ENCODE measurements around the gene TMEM201.

Gene TMEM201

DNA sequence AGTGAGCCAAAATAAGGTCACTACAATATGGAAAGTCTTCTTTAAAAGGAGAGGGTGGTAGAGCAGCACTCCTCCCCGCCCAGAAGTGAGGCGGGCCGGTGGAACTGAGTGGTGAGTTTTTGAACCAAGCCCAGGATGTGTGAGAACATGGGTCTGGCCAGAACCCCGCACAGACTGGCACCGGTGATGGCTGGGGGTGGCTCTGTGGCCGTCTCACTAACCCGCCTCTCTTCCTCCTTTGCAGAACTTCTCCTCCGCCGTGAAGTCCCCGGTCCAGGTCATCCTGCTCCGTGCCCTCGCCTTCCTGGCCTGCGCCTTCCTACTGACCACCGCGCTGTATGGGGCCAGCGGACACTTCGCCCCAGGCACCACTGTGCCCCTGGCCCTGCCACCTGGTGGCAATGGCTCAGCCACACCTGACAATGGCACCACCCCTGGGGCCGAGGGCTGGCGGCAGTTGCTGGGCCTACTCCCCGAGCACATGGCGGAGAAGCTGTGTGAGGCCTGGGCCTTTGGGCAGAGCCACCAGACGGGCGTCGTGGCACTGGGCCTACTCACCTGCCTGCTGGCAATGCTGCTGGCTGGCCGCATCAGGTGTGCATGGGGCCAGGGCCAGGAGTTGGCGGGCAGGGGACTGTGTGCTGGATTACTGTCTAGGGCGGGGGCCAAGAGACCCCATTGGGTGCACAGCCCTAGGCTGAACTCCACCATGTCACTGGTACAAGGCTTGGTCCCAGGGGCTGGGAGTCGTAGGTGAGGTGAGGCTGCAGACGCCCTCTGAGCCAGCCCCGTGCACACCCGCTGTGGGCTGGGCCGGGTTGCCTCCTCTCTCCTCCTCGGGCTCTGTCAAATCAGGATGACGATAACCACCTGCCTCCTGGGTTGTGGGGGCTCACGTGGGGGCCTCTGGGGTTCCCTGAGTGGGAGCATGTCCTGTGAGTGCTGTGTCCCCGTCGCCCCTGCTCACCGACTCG is 12.4 kb downstream of the TMEM201 start:
- no peak for DNase-seq (ENCODE audit: low read depth in 2 of 2)

DNA sequence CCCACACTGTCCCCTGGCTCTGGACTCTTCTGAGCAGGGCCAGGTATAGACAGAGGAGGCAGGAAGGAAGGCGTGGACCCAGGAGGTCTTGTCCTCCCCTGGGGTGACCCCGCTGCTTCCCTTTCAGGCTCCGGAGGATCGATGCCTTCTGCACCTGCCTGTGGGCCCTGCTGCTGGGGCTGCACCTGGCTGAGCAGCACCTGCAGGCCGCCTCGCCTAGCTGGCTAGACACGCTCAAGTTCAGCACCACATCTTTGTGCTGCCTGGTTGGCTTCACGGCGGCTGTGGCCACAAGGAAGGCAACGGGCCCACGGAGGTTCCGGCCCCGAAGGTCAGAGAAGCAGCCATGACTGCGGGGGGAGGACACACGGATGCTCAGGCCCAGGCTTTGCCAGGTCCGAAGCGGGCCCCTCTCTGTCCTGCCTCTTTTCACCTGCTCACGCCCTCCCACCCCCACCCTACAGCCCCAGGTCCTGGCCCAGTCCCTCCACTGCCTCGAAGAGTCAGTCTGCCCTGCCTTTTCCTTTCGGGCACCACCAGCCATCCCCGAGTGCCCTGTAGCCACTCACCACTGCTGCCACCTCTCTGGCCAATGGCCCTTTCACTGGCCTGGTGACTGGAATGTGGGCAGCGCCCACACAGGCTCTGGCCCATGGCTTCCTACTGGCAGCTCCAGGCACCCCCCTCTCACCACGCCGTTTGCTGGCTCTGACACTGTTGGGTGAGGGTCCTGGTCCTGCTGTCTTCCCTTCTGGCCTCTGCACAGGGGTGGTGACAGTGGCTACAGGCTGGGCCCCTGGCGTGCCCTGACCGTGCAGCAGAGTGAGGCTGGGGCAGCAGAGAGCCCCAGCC is 13.5 kb downstream of the TMEM201 start:
- DNase-seq (ENCODE audit: low read depth in 2 of 2), result no peak

DNA sequence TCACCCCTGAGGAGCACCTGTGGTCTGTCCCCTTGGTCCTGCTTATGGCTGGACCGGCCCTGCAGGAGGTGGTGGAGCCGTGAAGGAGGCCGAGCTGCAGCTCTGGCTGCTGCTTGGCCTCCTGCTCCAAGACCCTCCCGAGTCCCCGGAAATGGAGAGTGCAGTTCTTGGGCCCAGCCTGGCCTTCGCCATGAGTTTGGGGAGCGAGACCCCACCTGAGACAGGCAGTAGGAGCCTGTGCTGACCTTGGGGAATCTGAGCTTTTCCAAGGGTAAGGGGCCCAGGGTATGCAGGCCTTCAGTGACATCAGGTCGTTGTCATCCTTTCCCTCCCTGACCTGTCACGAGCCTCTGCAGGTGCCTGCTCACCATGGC is 14.1 kb downstream of the TMEM201 start:
- no peak for DNase-seq (ENCODE audit: low read depth in 2 of 2)

DNA sequence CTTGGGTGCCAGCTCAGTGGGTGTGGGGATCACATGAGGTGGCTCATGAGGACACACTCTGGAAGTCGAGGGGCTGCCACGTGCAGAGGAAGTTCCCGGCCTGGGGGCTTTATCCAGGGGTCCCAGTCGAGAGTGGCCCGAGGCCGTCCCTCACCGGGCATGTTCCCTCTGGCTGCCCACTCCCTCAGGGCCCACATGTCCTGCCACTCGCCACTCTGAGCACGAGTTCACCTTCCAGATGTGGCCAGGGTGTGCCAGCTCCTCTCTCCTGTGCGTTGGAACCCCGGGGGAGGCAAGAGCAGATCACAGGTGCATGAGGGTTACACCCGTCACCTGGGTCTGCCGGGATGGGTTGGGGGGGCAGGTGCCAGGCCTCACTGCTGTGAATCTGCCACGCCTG is 14.6 kb downstream of the TMEM201 start:
- no peak for DNase-seq (ENCODE audit: low read depth in 2 of 2)

DNA sequence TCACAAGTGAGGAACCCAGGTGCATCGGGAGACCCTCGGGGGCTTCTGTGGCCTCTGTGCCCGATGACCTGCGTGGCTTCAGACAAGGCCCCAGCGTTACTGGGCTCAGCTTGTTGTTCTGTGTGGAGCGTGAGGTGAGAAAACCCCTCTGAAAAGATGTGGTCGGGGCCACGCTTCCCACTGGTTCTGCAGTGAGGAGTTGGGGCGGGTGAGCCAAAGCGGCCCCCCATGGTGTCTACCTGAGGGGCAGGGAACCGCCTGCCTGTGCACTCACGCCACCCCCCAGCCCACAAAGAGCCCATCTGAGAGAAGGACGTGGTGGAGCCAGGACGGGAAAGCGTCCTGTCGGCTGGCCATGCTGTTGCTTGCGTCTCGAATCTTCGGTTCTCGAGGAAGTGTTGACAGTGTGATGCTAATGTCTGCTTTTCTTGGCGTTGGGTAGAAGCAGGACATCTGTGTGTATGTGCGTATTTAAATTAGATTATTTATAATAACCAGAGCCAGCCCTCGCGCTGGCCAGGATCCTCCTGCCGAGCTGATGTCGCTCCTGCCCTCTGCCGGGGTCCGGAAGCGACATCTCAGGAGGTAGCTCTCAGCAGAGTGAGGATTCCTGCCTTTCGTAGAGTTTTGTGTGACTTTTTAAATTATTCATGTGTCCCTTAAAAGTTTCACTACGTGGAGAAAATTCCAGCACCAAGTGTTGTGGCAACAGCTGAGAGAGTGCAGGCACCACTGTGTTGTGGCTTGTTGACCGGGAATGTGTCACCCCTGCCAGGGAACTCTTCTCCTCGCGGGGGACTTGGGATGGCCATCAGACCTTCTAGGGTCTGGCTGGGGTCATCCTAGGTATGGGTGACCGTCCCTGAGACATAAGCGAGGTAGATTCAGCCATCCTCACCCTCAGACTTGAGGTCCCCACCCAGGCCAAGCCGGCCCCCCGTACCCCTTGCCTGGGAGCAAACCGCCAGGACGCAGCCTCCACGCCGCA is 15.3 kb downstream of the TMEM201 start:
- no peak for DNase-seq (ENCODE audit: low read depth in 2 of 2)

DNA sequence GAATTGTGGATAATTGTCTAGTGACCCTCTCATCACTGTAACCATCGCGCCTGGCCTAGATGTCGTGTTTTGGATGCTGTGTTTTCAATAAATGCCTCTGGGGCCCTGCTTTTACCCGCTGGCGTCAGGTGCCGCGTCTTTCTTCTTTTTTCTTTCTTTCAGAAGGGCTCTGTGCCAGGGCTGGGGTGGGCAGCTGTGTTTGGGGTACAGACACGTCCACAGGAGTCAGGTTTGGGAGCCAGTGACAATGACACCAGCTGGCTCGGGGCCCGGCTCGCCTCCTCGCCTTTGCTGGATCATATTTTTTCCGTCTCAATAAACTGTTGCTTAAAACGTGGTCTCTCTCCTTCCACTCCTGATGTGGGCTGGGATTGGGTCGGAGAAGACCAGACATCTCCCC is 16.1 kb downstream of the TMEM201 start:
- DNase-seq (ENCODE audit: low read depth in 2 of 2), result no peak

DNA sequence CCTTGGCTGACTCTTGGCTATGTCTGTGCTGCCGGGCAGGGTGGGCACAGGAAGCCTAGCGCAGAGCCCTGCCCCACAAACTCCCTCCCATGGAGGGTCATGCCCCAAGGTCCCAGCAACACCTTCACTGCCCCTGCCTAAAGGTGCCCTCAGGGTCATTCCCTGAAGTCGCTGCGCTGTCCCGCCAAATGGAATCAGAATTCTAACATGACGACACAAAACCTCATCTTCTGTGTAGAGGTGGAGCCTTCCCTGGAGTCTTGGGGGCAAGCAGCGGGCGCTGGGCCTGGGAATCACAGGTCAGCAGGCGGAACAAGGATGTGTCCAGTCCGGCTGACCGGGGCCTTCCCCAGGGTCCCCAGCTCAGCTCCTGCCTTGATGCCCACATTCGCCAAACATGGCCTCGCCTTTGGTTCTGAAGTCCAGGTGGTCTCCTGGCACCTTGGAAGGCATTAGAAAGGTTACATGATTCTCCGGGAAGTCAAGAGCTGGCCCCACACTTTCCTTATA is 17.3 kb downstream of the TMEM201 start:
- no peak for DNase-seq (ENCODE audit: low read depth in 2 of 2)

DNA sequence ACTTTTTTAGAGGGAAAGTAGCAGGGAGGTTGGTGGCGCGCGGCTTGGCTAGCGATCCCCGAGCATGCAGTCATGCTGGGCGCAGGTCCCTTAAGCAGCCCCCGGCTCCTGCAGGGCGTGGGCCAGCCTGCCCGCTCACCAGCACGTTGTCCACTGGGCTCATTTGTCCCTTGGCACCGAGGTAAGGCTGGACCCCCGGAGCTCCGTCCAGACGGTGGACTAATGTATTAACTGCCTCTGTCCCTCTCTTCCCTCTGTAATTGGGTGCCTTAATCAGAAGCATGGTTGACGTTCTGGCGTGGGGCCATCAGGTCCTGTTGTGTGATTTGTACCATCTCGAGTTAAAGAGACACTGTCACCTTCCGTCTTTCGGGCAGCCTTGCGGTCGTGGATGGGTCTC is 17.7 kb downstream of the TMEM201 start:
- DNase-seq (ENCODE audit: low read depth in 2 of 2), result no peak

DNA sequence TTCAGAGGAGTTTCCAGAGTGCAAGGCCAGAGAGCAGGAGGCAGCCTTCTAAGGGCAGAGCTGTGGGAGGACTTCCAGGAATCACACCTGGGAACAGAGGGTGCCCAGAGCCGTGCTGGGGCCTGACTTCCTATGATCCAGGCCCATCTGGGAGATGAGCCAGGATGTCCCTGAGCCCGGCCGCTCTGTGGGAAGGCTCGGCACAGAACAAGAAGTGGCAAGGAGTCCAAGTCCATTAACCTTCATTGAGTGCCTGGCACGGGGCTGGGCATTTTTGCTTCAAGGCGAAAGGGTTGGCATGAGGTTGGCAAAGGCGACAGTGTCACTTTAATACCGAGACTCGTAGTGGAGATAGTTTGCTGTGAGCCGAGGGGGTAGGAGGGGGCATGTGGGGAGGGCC is 18.2 kb downstream of the TMEM201 start:
- DNase-seq (ENCODE audit: low read depth in 2 of 2), result no peak

DNA sequence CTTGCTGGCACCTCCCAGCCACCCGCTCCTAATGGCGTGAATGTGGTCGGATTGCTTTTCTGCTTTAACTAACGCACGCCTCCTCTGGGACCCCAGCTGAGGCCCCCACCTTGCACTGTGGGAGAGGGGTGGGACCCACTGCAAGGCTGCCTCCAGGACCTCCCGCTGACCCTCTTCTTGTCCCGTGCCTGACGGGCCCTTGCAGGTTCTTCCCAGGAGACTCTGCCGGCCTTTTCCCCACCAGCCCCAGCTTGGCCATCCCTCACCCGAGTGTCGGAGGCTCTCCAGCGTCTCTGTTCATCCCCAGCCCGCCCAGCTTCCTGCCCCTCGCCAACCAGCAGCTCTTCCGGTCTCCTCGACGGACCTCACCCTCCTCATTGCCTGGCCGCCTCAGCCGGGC is 18.6 kb downstream of the TMEM201 start:
- no peak for DNase-seq (ENCODE audit: low read depth in 2 of 2)

DNA sequence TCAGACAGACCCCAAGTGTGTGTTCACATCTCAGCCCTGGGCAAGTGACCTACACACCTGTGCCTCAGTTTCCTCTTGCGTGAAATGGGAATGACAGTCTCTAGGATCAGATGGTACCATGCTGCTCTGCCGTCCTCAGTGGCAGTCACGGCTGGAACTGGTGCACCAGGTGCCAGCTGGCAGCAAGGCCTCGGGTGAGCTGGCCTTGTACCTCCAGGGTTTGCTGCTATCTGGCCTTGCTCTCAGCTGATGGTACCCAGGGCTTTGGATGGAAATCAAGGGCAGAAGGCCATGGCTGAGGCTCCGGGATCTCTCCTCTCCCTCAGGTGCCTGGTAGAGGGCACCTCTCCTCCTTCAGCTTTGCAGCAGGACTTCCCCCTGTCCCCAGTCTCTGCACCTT is 21.3 kb downstream of the TMEM201 start:
- no peak for DNase-seq (ENCODE audit: low read depth in 2 of 2)

DNA sequence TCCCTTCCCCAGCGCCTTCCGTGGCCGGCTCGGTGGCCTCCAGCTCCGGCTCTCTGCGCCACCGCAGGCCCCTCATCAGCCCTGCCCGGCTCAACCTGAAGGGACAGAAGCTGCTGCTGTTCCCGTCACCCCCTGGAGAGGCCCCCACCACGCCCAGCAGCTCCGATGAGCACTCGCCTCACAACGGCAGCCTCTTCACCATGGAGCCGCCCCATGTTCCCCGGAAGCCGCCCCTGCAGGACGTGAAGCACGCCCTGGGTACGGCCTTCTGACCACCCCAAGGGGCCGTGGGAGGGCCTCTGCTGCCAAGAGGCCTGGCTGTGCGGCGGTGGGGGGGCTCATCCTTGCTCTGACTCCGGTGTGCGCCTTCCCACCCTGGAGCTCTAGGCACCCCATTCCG is 21.8 kb downstream of the TMEM201 start:
- DNase-seq (ENCODE audit: low read depth in 2 of 2), result no peak

DNA sequence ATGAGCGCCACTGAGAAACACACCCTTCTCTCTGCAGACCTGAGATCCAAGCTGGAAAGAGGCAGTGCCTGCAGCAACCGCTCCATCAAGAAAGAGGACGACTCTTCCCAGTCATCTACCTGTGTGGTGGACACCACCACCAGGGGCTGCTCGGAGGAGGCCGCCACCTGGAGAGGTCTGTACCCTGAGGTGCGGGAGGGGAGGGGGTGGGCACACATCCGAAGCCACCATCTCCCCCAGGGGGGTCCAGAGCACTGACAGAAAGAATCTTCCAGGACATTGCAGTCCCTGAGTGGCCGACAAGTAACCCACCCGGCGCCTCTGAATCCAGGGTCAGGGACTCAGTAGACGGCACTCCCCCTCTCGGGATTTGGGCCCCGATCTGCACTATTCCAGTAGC is 23.0 kb downstream of the TMEM201 start:
- no peak for DNase-seq (ENCODE audit: low read depth in 2 of 2)

DNA sequence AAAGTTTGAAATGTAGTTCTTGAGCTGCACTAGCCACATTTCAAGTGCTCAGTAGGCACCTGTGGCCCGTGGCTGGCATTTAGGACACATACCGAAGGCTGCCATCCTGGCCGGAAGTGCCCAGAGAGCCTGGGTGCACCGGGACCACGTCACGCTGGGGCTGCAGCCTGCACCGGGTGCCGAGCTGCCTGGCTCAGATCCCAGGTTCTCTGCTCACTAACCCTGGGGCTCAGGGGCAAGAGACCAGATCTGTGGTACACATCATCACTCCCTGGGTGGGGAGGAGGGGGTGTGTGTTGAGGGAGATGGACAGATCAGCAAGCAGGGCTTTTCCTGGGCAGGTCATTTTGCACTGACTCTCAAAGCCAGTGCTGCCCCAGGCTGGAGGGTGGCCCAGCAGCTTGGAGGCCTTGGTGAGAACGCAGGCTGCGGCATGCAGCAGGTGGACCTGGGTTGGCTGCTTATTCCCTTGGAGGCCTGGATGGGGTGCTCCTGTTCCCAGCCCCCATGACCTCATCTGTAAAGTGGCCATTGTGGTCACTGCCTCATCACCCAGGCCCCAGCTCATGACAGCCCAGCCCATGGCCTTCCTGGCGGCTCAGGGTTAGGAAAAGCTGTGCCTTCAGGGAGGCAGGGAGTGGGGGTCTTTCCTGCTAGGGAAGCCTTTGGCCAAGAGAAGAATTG is 23.6 kb downstream of the TMEM201 start:
- no peak for DNase-seq (ENCODE audit: low read depth in 2 of 2)

DNA sequence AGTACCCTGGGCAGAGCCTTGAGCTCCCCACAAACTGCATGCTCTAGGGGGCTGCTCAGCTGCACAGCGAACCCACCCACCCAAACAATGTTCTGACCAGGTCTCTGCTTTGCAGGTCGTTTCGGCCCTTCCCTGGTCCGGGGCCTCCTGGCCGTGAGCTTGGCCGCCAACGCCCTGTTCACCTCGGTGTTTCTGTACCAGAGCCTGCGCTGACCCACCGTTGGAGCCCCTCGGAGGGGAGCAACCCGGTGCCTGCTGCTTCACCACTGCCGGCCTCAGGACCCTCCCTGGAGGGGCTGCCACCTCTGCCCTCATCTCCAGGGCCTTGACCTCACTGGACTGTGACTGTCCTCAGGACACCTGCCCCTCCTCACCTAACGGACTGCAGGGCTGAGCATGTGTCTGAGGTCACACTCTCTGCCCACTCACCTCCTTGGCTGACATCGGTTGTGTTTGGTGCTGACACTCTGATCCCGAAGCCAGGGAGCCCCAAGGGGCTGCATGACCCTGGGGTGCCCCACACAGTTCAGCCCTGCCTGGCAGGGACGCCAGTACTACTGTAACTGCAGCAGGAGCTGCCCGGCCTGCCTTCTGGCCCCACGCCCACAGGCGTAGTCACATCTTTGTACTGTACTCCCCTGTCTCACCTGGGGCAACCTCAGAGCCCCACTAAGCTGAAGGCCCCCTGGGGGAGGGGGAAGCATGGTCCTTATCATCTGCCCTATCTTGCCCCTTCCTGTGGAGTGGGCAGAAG is 24.3 kb downstream of the TMEM201 start:
- no peak for DNase-seq (ENCODE audit: low read depth in 2 of 2)

DNA sequence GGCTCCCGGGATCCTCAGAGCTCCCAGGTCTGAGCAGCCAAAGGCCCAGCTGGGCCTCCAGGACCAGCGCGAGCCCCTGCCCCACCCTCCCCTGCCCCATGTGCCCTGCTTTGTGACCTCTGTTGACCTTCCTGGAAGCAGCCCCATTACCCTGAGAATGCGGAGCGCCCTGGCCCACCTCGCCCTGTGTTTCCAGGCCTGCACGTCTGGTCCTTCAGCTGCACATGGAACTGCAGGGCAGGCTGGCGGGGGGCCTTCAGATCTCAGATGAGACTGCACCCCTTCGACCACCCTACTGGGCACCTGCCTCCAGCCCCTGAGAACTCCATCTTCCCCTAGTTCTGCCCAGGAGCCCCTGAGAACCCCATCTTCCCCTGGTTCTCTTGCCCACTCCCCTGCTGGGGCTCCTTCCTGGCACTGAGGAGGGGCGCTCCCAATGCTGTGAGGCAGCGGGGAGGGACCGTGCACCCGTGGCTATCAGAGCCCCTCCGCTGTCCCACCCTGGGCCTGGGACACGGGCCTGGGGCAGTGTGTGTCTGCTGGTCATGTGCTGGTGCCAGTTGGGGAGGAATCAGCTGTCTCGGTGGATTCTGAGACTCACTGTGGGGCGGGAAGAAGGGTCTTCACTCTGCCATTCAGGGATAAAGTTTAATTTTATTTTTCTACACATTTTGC is 25.1 kb downstream of the TMEM201 start:
- no peak for DNase-seq (ENCODE audit: low read depth in 2 of 2)

DNA sequence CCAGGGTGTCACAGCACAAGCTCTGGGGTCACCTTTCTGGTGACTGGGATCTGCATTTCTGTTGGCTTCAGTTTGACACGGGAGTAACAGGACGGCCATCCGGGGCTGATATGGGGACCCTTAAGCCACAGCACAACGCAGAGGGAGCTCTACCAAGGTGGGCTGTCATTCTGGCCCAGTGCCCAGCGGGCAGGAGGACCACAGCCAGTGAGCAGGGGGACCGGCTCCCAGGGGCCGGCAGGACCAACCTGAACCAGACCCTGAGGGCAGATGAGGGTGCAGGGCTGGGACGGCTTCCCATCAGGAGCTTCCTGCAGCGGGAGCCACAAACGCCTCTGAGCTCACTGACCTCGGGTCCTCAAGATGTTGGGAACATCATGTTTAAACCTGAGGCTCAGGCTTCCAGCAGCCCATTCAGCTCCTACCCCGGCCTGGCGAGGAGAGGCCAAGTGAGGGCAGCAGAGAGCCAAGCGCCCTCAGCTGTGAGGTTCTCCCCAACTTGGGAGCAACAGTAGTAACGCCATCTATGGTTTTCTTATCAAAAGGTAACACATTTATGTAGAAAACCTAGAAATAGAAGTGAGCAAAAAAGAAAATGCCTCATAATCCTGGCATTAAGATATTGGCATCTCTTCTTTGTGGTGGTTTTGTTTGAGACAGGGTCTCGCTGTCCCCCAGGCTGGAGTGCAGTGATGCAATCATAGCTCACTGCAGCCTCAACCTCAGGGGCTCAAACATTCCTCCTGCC is 26.8 kb downstream of the TMEM201 start:
- DNase-seq (ENCODE audit: low read depth in 2 of 2), result peak in 1 of 2 donors; percentile 30

DNA sequence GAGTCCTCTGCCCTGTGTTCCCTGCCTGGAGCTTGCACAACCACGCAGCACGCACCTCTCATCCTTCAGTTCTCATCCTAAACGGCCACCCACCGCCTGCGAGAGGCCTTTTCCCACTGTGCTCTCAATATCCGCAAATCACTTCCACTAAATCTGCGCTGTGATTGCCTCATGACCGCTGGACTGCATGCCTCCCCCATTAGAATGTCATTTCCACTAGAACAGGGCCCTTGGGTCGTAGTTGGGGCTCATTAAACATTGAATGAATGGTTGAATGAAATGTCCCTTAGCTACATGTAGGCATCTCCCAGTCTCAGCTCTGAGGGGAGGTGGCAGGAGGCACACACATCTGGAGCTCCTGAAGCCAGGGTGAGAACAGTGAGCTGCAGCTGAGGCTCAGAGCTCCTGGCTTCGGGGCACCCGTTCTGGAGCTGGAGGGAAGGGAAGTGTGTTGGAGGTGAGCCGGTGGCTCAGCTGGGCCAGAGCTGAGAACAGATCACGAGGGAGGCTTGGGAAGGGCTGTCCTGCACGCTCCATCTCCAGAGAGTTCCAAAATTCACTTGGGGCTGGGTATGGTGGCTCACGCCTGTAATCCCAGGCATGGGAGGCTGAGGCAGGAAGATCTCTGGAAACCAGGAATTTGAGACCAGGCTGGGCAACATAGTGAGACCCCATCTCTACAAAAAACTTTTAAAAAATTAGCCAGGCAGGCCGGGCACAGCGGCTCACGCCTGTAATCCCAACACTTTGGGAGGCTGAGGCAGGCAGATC is 30.4 kb downstream of the TMEM201 start:
- DNase-seq (ENCODE audit: low read depth in 2 of 2), result no peak

Data from stimulated activated CD8-positive, alpha-beta memory T cell treated with anti-CD3 and anti-CD28 coated beads, Interleukin-15, amount 100 ng/mL, for 48 hours (primary cell).